ENCODE results near the gene APMAP. TPM values are rescaled to one million over a fixed set of nuclear protein-coding genes. Genes with fewer than 3 reads are reported as not detected.

The APMAP gene
- total RNA-seq, 1 experiment from 2014 or later, result 67.8 TPM

- no peak overlapping the region for H2BK12ac ChIP-seq (ENCODE audit: insufficient read length, low read depth, low read length)
- H3K23ac ChIP-seq (ENCODE audit: insufficient read length, low read depth, low read length), result no peak overlapping the region
- TF ChIP-seq, protein P1, sequence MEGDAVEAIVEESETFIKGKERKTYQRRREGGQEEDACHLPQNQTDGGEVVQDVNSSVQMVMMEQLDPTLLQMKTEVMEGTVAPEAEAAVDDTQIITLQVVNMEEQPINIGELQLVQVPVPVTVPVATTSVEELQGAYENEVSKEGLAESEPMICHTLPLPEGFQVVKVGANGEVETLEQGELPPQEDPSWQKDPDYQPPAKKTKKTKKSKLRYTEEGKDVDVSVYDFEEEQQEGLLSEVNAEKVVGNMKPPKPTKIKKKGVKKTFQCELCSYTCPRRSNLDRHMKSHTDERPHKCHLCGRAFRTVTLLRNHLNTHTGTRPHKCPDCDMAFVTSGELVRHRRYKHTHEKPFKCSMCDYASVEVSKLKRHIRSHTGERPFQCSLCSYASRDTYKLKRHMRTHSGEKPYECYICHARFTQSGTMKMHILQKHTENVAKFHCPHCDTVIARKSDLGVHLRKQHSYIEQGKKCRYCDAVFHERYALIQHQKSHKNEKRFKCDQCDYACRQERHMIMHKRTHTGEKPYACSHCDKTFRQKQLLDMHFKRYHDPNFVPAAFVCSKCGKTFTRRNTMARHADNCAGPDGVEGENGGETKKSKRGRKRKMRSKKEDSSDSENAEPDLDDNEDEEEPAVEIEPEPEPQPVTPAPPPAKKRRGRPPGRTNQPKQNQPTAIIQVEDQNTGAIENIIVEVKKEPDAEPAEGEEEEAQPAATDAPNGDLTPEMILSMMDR (conservative IDR thresholded peaks at IDR 0.05), result no peak
- Mint-ChIP-seq H3K4me1 (peaks cover 16% of the 10 kb centered on the region in 2 experiments), H3K27ac (no peak overlapping the region), H3K4me3 (no peak overlapping the region), H3K9me3 (no peaks in the 10 kb centered on the region), H3K27me3 (ENCODE audit: low read depth) (peaks cover 19% of the 10 kb centered on the region), H3K36me3 (ENCODE audit: insufficient read depth in 1 of 3, low read depth in 3 of 3) (peaks cover 0 to 2% (median 0%) of the 10 kb centered on the region in 3 experiments; a peak in 1 of 7 replicates)
- H3T11ph ChIP-seq (ENCODE audit: low read length), result no peak overlapping the region
- H3K79me2 ChIP-seq (ENCODE audit: insufficient read depth, low read length), result no peaks in the 10 kb centered on the region
- no peak overlapping the region for H3K27ac ChIP-seq (ENCODE audit: insufficient read length, low read depth, low read length)
- no peaks in the 10 kb centered on the region for H3K79me1 ChIP-seq (ENCODE audit: insufficient read depth, low read depth, low read length, poor library complexity, severe bottlenecking)
- no peak overlapping the region for H3K56ac ChIP-seq (ENCODE audit: insufficient read length, low read depth, low read length)
- H3K9ac ChIP-seq (ENCODE audit: extremely low read depth, insufficient read length, low read length), result no peak overlapping the region
- H3K4me1 ChIP-seq (ENCODE audit: insufficient read depth, low read length), result no peaks in the 10 kb centered on the region; the same call in 1 of the 2 replicates
- no CpG with 5 or more reads among the region's 3 CpGs for WGBS (ENCODE audit: extremely low coverage, insufficient read length, low lambda C conversion rate)
- no peak overlapping the region for H2BK5ac ChIP-seq (ENCODE audit: insufficient read length, low read length)
- no peak for DNase-seq
- H2AK5ac ChIP-seq (ENCODE audit: insufficient read length, low read length), result no peak overlapping the region
- H4K8ac ChIP-seq (replicated peaks; ENCODE audit: insufficient read length, low read depth, low read length), result no peak overlapping the region
- no peak overlapping the region for H3K18ac ChIP-seq (ENCODE audit: insufficient read length, low read depth, low read length)
- no peaks in the 10 kb centered on the region for H3K27me3 ChIP-seq (ENCODE audit: insufficient read depth, low read length)
- H4K91ac ChIP-seq (ENCODE audit: insufficient read length, low read depth, low read length), result no peak overlapping the region
- H2BK120ac ChIP-seq (ENCODE audit: low read depth, low read length, poor library complexity, severe bottlenecking), result no peak overlapping the region
- no peak overlapping the region for H2AFZ ChIP-seq (ENCODE audit: low read length)
- no peak overlapping the region for H2BK20ac ChIP-seq (ENCODE audit: low read depth, low read length, poor library complexity, severe bottlenecking)
- no peak overlapping the region for H2BK15ac ChIP-seq (ENCODE audit: low read depth, low read length)
- H4K5ac ChIP-seq (ENCODE audit: insufficient read length, low read depth, low read length), result no peak overlapping the region
- no peak overlapping the region for H3K4me2 ChIP-seq (ENCODE audit: insufficient read depth, insufficient read length, low read length)
- H3K23me2 ChIP-seq (ENCODE audit: insufficient read length, low read depth, low read length, poor library complexity, severe bottlenecking), result no peaks in the 10 kb centered on the region
- no peaks in the 10 kb centered on the region for H4K20me1 ChIP-seq (ENCODE audit: control insufficient read depth, insufficient read depth, insufficient read length)
- no peaks in the 10 kb centered on the region for H3K9me3 ChIP-seq (ENCODE audit: control insufficient read depth, low read depth, low read length)
- no peak overlapping the region; the same call in 1 of the 2 replicates for H3K14ac ChIP-seq (ENCODE audit: insufficient read depth, low read length)
- H3K4ac ChIP-seq (ENCODE audit: low read depth, low read length), result no peak overlapping the region
These were observed 41.4 kb upstream of the APMAP start for GRCh38 chr20:25033924-25034300.
